ENCODE data around the gene ANKRD17. TPM values are rescaled to one million over a fixed set of nuclear protein-coding genes. Genes with fewer than 3 reads are reported as not detected.

The ANKRD17 gene
- total and polyA plus RNA-seq, 9 of the 15 experiments (the other 6 are each of a cell fraction or from before 2014, with no cell fraction given): 25.5 to 86.9 (median 52.2) TPM

GRCh38 chr4:73222466-73223257 lies 35.9 kb downstream of the ANKRD17 start (continued):
- TF ChIP-seq HMG20B (CRISPR knock-in tag; IDR thresholded peaks at IDR 0.05) (no peak), EP300 (IDR thresholded peaks at IDR 0.05; ENCODE audit: low read length) (peak; percentile 57; the same call in 1 of the 2 replicates), NFXL1 (CRISPR knock-in tag; IDR thresholded peaks at IDR 0.05) (0 out of 2 replicates have a peak, but pooled peaks have one; percentile 13), ZNF655 (CRISPR knock-in tag; IDR thresholded peaks at IDR 0.05) (no peak), SMARCE1 (IDR thresholded peaks at IDR 0.05) (0 out of 2 replicates have a peak, but pooled peaks have one; percentile 20), ELF1 (tag; IDR thresholded peaks at IDR 0.05) (peak; percentile 80), ASH1L (IDR thresholded peaks at IDR 0.05; ENCODE audit: borderline replicate concordance, low read depth, partially characterized antibody) (peak; percentile 45), ZC3H8 (IDR thresholded peaks at IDR 0.05) (0 out of 2 replicates have a peak, but pooled peaks have one; percentile 61), U2AF2 (optimal IDR thresholded peaks at IDR 0.05; ENCODE audit: low read depth, low read length) (no peak), STAT5A (IDR thresholded peaks at IDR 0.05; ENCODE audit: borderline replicate concordance, low read length) (peak; percentile 30; the same call in 1 of the 2 replicates), TCFL5 (CRISPR knock-in tag; conservative IDR thresholded peaks at IDR 0.05) (no peak)
- TF ChIP-seq, protein P1, sequence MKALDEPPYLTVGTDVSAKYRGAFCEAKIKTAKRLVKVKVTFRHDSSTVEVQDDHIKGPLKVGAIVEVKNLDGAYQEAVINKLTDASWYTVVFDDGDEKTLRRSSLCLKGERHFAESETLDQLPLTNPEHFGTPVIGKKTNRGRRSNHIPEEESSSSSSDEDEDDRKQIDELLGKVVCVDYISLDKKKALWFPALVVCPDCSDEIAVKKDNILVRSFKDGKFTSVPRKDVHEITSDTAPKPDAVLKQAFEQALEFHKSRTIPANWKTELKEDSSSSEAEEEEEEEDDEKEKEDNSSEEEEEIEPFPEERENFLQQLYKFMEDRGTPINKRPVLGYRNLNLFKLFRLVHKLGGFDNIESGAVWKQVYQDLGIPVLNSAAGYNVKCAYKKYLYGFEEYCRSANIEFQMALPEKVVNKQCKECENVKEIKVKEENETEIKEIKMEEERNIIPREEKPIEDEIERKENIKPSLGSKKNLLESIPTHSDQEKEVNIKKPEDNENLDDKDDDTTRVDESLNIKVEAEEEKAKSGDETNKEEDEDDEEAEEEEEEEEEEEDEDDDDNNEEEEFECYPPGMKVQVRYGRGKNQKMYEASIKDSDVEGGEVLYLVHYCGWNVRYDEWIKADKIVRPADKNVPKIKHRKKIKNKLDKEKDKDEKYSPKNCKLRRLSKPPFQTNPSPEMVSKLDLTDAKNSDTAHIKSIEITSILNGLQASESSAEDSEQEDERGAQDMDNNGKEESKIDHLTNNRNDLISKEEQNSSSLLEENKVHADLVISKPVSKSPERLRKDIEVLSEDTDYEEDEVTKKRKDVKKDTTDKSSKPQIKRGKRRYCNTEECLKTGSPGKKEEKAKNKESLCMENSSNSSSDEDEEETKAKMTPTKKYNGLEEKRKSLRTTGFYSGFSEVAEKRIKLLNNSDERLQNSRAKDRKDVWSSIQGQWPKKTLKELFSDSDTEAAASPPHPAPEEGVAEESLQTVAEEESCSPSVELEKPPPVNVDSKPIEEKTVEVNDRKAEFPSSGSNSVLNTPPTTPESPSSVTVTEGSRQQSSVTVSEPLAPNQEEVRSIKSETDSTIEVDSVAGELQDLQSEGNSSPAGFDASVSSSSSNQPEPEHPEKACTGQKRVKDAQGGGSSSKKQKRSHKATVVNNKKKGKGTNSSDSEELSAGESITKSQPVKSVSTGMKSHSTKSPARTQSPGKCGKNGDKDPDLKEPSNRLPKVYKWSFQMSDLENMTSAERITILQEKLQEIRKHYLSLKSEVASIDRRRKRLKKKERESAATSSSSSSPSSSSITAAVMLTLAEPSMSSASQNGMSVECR (CRISPR knock-in tag; IDR thresholded peaks at IDR 0.05): no peak
- TF ChIP-seq, protein P2, sequence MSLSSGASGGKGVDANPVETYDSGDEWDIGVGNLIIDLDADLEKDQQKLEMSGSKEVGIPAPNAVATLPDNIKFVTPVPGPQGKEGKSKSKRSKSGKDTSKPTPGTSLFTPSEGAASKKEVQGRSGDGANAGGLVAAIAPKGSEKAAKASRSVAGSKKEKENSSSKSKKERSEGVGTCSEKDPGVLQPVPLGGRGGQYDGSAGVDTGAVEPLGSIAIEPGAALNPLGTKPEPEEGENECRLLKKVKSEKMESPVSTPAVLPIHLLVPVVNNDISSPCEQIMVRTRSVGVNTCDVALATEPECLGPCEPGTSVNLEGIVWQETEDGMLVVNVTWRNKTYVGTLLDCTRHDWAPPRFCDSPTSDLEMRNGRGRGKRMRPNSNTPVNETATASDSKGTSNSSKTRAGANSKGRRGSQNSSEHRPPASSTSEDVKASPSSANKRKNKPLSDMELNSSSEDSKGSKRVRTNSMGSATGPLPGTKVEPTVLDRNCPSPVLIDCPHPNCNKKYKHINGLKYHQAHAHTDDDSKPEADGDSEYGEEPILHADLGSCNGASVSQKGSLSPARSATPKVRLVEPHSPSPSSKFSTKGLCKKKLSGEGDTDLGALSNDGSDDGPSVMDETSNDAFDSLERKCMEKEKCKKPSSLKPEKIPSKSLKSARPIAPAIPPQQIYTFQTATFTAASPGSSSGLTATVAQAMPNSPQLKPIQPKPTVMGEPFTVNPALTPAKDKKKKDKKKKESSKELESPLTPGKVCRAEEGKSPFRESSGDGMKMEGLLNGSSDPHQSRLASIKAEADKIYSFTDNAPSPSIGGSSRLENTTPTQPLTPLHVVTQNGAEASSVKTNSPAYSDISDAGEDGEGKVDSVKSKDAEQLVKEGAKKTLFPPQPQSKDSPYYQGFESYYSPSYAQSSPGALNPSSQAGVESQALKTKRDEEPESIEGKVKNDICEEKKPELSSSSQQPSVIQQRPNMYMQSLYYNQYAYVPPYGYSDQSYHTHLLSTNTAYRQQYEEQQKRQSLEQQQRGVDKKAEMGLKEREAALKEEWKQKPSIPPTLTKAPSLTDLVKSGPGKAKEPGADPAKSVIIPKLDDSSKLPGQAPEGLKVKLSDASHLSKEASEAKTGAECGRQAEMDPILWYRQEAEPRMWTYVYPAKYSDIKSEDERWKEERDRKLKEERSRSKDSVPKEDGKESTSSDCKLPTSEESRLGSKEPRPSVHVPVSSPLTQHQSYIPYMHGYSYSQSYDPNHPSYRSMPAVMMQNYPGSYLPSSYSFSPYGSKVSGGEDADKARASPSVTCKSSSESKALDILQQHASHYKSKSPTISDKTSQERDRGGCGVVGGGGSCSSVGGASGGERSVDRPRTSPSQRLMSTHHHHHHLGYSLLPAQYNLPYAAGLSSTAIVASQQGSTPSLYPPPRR (CRISPR knock-in tag; IDR thresholded peaks at IDR 0.05; ENCODE audit: borderline replicate concordance): no peak
- TF ChIP-seq, protein P3, sequence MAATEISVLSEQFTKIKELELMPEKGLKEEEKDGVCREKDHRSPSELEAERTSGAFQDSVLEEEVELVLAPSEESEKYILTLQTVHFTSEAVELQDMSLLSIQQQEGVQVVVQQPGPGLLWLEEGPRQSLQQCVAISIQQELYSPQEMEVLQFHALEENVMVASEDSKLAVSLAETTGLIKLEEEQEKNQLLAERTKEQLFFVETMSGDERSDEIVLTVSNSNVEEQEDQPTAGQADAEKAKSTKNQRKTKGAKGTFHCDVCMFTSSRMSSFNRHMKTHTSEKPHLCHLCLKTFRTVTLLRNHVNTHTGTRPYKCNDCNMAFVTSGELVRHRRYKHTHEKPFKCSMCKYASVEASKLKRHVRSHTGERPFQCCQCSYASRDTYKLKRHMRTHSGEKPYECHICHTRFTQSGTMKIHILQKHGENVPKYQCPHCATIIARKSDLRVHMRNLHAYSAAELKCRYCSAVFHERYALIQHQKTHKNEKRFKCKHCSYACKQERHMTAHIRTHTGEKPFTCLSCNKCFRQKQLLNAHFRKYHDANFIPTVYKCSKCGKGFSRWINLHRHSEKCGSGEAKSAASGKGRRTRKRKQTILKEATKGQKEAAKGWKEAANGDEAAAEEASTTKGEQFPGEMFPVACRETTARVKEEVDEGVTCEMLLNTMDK (IDR thresholded peaks at IDR 0.05; ENCODE audit: borderline replicate concordance, insufficient read depth, low read depth, low read length, poor library complexity, severe bottlenecking): no peak
